ENCODE data around the gene GMPS.
"Not testable (repeated sequence)": the region's sequence is repeated elsewhere in the genome, so short reads cannot be mapped to it uniquely, and the experiment has no call there.

The GMPS gene

DNA sequence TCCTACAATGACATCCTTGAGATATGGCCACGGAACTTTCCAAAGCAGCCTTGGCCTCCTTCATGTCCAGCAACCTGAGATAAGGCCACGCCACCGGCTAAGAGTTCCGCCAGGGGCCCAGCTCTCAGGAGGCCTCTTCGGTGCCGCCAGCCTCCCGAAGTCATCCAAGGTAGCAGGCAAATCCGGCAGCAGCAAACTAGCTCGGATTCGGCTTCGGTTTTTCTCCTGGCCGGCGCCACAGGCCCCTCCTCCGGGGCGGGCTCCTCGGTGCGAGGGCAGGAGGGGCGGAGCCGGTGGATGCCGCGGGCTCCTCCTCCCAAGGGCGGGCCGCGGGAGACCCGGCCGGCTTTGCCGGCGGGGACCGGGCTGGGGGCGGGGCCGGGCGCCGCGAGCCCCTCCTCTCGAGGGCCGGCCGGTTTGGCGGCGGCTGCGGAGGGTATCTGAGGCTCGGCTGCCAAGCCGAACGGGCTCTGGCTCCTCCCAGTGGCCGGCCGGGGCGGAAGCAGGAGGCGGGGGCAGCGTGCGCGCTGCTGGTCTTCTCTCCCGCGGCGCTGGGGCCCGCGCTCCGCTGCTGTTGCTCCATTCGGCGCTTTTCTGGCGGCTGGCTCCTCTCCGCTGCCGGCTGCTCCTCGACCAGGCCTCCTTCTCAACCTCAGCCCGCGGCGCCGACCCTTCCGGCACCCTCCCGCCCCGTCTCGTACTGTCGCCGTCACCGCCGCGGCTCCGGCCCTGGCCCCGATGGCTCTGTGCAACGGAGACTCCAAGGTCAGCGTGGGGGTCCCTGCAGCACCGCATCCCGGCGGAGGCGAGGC is at the start of gene GMPS:
Gene GMPS, plus strand, starts transcription at position 518 of the 812 bp plus-strand sequence. Its CDS starts 221 bp downstream, at position 739.
- Mint-ChIP-seq H3K27ac (peak within 1 kb of the TSS; percentile 90 to 99 (median 98)), H3K4me1 (peaks cover 20% of the 10 kb centered on the region), H3K36me3 (ENCODE audit: low read depth) (no peaks in the 10 kb centered on the region), H3K4me3 (peak within 1 kb of the TSS; percentile 93 to 99 (median 98)), H3K9me3 (no peaks in the 10 kb centered on the region), H3K27me3 (ENCODE audit: low read depth) (no peaks in the 10 kb centered on the region)
- TF ChIP-seq, protein P1, sequence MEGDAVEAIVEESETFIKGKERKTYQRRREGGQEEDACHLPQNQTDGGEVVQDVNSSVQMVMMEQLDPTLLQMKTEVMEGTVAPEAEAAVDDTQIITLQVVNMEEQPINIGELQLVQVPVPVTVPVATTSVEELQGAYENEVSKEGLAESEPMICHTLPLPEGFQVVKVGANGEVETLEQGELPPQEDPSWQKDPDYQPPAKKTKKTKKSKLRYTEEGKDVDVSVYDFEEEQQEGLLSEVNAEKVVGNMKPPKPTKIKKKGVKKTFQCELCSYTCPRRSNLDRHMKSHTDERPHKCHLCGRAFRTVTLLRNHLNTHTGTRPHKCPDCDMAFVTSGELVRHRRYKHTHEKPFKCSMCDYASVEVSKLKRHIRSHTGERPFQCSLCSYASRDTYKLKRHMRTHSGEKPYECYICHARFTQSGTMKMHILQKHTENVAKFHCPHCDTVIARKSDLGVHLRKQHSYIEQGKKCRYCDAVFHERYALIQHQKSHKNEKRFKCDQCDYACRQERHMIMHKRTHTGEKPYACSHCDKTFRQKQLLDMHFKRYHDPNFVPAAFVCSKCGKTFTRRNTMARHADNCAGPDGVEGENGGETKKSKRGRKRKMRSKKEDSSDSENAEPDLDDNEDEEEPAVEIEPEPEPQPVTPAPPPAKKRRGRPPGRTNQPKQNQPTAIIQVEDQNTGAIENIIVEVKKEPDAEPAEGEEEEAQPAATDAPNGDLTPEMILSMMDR (IDR thresholded peaks at IDR 0.05; ENCODE audit: unreplicated experiment in 3 of 3): peak; percentile 9 to 54 (median 29)

DNA sequence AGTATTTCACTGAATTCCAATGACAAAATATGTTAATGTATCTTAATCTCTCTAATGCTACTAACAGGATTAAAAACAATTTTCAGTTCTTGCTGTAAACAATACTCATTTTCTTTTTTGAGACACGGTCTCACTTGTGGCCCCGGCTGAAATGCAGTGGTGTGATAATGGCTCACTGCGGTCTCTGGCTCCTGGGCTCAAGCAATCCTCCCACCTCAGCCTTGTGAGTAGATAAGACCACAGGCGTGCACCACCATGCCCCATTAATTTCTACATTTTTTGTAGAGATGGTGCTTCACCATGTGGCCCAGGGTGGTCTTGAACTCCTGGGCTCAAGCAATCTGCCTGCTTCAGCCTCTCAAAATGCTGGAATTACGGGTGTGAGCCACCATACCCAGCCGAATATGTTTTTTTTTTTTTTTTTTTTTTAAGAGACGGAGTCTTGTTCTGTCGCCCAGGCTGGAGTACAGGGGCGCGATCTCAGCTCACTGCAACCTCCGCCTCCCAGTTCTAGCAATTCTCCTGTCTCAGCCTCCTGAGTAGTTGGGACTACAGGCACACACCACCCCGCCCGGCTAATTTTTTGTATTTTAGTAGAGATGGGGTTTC is 41.9 kb upstream of the GMPS start:
- H3K4me3 Mint-ChIP-seq; H3K27me3 Mint-ChIP-seq (ENCODE audit: low read depth): not testable (repeated sequence)
- peaks cover 17% of the 10 kb centered on the region for H3K36me3 Mint-ChIP-seq (ENCODE audit: low read depth)

DNA sequence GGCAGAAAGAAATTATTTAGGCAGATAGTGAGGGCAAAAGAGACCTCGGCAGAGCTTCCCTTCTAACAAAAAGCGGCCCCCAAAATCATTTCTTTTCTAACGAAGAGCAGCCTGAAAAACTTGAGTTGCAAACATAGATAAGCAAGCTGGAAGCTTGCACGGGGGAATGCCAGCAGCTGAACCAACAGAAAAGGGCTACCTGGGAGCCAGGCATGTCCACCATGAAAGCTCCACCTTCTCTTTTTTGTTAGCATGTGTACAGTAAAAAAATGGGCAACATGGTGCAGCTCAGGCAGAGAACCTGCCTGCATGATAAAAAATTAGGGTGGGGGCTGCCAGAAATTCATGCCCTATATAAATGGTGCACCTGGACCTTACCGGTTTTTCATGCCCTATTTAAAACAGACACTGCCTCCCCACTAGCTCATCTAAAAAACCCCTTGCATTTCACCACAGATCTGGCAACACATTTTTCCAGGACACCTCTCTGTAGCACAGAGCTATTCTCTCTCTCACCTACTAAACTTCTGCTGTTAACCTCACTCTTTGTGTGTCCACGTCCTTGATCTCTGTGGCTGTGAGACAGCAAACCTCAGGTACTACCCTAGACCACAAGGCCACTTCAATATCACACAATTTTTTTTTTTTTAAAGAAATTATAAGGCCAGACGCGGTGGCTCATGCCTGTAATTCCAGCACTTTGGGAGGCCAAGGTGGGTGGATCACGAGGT is 34.9 kb upstream of the GMPS start:
- no peak overlapping the region for H3K4me3 Mint-ChIP-seq
- no peak overlapping the region for H3K27ac Mint-ChIP-seq
- peaks cover 21% of the 10 kb centered on the region for H3K36me3 Mint-ChIP-seq (ENCODE audit: low read depth)
- TF ChIP-seq, protein P1 (IDR thresholded peaks at IDR 0.05; ENCODE audit: unreplicated experiment in 3 of 3): no peak
- H3K4me1 Mint-ChIP-seq: no peaks in the 10 kb centered on the region
- H3K9me3 Mint-ChIP-seq: no peaks in the 10 kb centered on the region
- H3K27me3 Mint-ChIP-seq (ENCODE audit: low read depth): no peaks in the 10 kb centered on the region

More for the DNA sequence above, 41.9 kb upstream of the GMPS start:
- not testable (repeated sequence) for H3K9me3 Mint-ChIP-seq, H3K4me1 Mint-ChIP-seq, H3K27ac Mint-ChIP-seq

DNA sequence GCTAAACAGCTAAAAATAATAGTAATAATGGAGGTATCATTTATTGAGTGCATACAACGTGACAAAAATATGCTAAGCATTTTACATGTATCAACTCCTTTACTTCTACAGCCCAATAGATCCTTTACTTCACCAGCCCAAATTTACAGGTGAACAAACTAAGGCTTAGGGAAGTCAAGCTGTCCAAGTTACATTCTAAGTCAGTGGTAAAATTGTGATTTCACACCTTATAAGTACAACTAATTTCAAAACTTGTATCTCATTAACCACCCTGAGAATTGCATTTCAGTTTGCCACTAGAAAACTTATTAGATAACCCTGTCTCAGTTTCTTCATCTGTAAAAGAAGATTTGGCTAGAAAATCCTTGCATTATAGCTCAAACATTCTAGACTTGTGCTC is 26.9 kb upstream of the GMPS start:
- H3K4me1 Mint-ChIP-seq: peaks cover 12% of the 10 kb centered on the region
- TF ChIP-seq, protein P1 (IDR thresholded peaks at IDR 0.05; ENCODE audit: unreplicated experiment in 3 of 3): no peak
- no peaks in the 10 kb centered on the region for H3K9me3 Mint-ChIP-seq
- H3K27me3 Mint-ChIP-seq (ENCODE audit: low read depth): no peaks in the 10 kb centered on the region
- H3K36me3 Mint-ChIP-seq (ENCODE audit: low read depth): peaks cover 5% of the 10 kb centered on the region
- no peak overlapping the region for H3K4me3 Mint-ChIP-seq
- no peak overlapping the region for H3K27ac Mint-ChIP-seq

DNA sequence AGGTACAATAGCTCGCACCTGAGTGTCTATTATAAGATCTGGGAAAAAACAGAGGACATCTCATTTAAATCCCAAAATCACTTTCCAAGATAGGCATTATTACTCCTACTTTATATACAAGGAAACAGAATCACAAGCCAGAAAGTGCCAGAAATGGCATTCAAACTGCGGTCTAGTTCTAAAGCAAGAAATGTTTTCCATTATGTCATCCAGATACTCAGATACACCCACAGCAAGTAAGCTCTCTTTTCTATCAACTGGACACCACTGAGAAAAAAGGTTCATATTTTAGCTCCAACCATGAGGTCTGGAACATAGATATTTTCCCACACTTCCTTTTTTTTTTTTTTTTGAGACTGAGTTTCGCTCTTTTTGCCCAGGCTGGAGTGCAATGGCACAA is 24.3 kb upstream of the GMPS start:
- TF ChIP-seq, protein P1 (IDR thresholded peaks at IDR 0.05; ENCODE audit: unreplicated experiment in 3 of 3): no peak
- Mint-ChIP-seq H3K36me3 (ENCODE audit: low read depth) (peaks cover 5% of the 10 kb centered on the region), H3K4me3 (peak overlapping the region in 1 of 3 experiments; percentile 11), H3K9me3 (no peaks in the 10 kb centered on the region), H3K27me3 (ENCODE audit: low read depth) (no peaks in the 10 kb centered on the region), H3K27ac (no peak overlapping the region), H3K4me1 (peaks cover 12% of the 10 kb centered on the region)

DNA sequence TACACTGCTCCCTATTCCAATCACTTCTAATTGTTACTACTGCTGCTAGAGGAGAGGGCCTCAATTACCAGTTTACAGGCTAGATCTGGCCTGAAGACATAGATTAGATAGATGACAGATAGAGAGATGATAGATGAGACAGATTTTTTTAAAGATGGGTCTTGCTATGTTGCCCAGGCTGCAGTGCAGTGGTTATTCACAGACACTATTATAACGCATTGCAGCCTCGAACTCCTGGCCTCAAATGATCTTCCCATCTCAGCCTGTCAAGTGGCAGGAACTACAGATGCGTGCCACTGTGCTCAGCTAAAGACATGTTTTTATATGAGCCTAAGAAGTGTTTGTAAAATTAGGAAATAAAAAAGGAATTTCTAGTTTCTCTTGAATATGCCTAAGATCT is 22.5 kb upstream of the GMPS start:
- Mint-ChIP-seq H3K4me3 (no peak overlapping the region), H3K27ac (no peak overlapping the region), H3K27me3 (ENCODE audit: low read depth) (no peaks in the 10 kb centered on the region), H3K9me3 (no peaks in the 10 kb centered on the region), H3K4me1 (peaks cover 28% of the 10 kb centered on the region), H3K36me3 (ENCODE audit: low read depth) (peaks cover 5% of the 10 kb centered on the region)
- TF ChIP-seq, protein P1 (IDR thresholded peaks at IDR 0.05; ENCODE audit: unreplicated experiment in 3 of 3): no peak

DNA sequence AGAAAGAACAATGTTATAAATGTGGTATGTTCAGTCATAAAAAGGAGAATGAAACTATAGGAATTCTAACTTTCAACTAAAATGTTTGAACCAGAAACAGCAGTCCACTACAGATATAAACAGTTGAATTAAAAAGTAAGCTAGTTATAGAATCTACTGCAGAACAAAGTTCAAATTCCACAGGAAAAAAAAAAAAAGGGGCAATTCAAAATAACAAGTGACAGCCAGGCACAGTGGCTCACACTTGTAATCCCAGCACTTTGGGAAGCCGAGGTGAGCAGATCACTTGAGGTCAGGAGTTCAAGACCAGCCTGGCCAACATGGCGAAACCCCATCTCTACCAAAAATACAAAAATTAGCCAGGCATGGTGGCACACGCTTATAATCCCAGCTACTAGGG is 21.0 kb upstream of the GMPS start:
- not testable (repeated sequence) for H3K36me3 Mint-ChIP-seq (ENCODE audit: low read depth)

More for the DNA sequence above, 21.0 kb upstream of the GMPS start:
- Mint-ChIP-seq H3K4me3 (peak overlapping the region; percentile 17 to 65 (median 35)), H3K4me1 (peaks cover 36% of the 10 kb centered on the region)
- not testable (repeated sequence) for H3K27me3 Mint-ChIP-seq (ENCODE audit: low read depth); H3K9me3 Mint-ChIP-seq; H3K27ac Mint-ChIP-seq

Measured in nephron (organoid).